Activated naive CD4-positive, alpha-beta T cell treated with anti-CD3 and anti-CD28 coated beads for 36 hours (primary cell): ENCODE measurements around the gene CYP46A1. TPM values are rescaled to one million over a fixed set of nuclear protein-coding genes. Genes with fewer than 3 reads are reported as not detected.

ENCODE experiments used
- CTCF ChIA-PET: fragments of 350-600 bp; sonication (Branson Sonifier 250); formaldehyde crosslinking; loops from one replicate; lab custom pipeline; 2021; ENCODE audit warnings: antibody characterized with exemption; lab: Charles Lee
- DNase-seq: peaks from one replicate; pipeline ENCODE4 v3.0.0-alpha.2; 2020
- H3K27ac Mint-ChIP-seq: one replicate; pipeline ENCODE4 v1.8.0; 2021; ENCODE audit warnings: mild to moderate bottlenecking, mixed read lengths
- H3K27me3 Mint-ChIP-seq: one replicate; pipeline ENCODE4 v1.8.0; 2021; ENCODE audit warnings: low read depth, mixed read lengths
- H3K36me3 Mint-ChIP-seq: one replicate; pipeline ENCODE4 v1.8.0; 2021; ENCODE audit warnings: low read depth, mixed read lengths
- H3K4me1 Mint-ChIP-seq: one replicate; pipeline ENCODE4 v1.8.0; 2021; ENCODE audit warnings: low read depth, mixed read lengths
- H3K4me3 Mint-ChIP-seq: one replicate; pipeline ENCODE4 v1.8.0; 2021; ENCODE audit warnings: mild to moderate bottlenecking, moderate library complexity, mixed read lengths
- H3K9me3 Mint-ChIP-seq: one replicate; pipeline ENCODE4 v1.8.0; 2021; ENCODE audit warnings: mixed read lengths
- intact Hi-C: fragments of 100-400 bp; cut with micrococcal nuclease; formaldehyde crosslinking; loops from one replicate; pipeline ENCODE4 v1.15.1; 2023
- total RNA-seq, 2 experiments: library from RNA; stranded (reverse); gene quantifications; one replicate each; pipeline ENCODE4 v1.2.3, GENCODE V29; 2021

CYP46A1 gene
- total RNA-seq, 2 experiments from 2014 or later: 0.10 to 0.12 TPM

DNA sequence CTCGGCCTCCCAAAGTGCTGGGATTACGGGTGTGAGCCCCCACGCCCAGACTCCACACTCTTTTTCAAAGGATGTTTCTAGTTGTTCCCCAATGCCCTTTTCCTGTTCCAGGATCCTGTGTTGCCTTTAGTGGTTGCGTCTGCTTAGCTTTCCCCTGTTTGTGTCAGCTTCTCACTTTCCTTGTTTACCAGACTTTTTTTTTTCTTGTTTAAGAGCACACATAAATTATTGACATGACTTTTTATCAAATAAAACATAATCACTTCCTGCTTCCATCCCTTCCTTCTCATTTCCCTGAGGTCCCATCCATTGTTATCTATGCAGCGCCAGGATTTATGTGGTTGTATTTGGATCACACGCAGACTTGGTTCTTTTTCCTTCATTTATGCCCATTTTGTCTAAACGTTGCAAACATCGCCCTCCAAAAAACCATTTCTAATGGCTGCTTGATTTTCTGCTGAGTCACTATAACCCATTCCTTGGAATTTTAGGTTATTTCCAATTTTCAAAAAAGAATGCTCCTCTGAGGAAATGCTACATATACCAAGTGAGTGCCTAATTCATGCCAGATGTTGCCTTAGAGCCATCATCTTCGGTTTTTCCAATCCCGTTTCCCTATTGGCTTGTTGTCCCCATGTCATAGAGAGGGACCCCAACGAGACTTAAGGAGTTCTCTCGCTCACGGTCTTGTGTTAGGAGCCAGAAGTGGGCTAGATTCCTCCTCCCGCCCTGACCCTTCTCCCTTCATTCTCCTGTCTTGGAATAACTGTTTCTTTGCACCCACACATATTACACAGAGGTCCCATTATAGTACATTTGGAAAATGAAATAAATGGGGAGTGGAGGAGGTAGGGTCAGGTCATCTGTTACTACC lies 13.5 kb upstream of the CYP46A1 start:
- intact Hi-C loops: no loop called here
- Mint-ChIP-seq H3K27me3 (peaks cover 12% of the 10 kb centered on the region), H3K9me3 (no peaks in the 10 kb centered on the region), H3K27ac (no peak overlapping the region), H3K4me1 (no peaks in the 10 kb centered on the region), H3K36me3 (no peaks in the 10 kb centered on the region), H3K4me3 (no peak overlapping the region)
- CTCF ChIA-PET: no interaction called here
- no peak for DNase-seq

- H3K4me3 Mint-ChIP-seq: no peak overlapping the region
- no peak overlapping the region for H3K27ac Mint-ChIP-seq
- no peaks in the 10 kb centered on the region for H3K9me3 Mint-ChIP-seq
- no peaks in the 10 kb centered on the region for H3K4me1 Mint-ChIP-seq
- peaks cover 12% of the 10 kb centered on the region for H3K27me3 Mint-ChIP-seq
- CTCF ChIA-PET: no interaction called here
- no peaks in the 10 kb centered on the region for H3K36me3 Mint-ChIP-seq
- intact Hi-C loops: no loop called here
- DNase-seq: no peak
Observed at GRCh38 chr14:99671235-99672224, 12.6 kb upstream of the CYP46A1 start.

DNA sequence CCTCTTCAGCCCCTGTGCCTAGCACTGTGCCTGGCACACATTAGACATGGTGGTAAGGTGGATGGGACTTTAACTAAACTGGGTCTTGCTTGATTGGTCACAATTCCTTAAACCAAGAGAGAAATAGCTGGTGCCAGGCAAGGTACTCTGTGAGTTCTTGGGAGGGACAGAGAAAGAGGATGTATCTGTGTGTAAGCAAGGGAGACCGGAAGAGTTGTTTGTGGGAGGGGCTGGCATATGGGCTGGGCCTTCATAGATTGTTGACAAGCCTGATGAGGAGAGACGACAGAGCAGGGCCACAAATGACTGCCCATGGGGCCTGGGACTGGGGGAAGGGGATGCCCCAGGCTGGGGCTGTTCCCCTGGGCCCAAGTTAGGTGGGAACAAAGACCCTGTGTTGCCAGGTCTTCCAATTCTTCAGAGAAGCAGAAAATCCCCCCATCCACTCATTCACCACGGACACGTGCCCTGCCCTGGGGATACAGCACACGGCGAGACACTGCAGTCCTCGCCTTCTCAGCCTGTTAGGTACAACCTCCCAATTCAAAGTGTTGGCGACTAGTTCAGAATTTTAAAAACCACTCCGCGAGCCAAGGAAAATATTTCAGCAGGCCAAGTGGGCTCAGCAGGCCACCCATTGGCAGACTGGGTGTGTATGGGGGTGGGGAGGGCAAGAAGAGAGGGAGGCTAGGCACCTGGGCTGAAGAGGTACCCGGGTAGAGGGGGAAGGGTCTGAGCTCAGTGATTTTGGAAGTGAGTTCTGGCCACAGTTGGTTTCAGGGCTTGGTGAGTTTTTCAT lies 11.4 kb upstream of the CYP46A1 start:
- Mint-ChIP-seq H3K27ac (no peak overlapping the region), H3K4me1 (no peaks in the 10 kb centered on the region), H3K27me3 (peaks cover 14% of the 10 kb centered on the region), H3K4me3 (no peak overlapping the region), H3K36me3 (peaks cover 1% of the 10 kb centered on the region), H3K9me3 (no peaks in the 10 kb centered on the region)
- CTCF ChIA-PET: interaction anchor here (0.6 to 0.9 kb wide), 2 partner anchors 205 to 1449 kb away, joined by 5 to 7 read pairs; no protein-coding TSS in a partner anchor
- no peak for DNase-seq
- intact Hi-C loops: no loop called here

GRCh38 chr14:99673305-99674063 lies 10.6 kb upstream of the CYP46A1 start:
- Mint-ChIP-seq H3K27me3 (peaks cover 14% of the 10 kb centered on the region), H3K27ac (no peak overlapping the region)
- CTCF ChIA-PET: interaction anchor here (0.6 to 0.9 kb wide), 2 partner anchors 206 to 1448 kb away, joined by 5 to 7 read pairs; no protein-coding TSS in a partner anchor

GRCh38 chr14:99674064-99674650 lies 9.9 kb upstream of the CYP46A1 start:
- intact Hi-C loops: no loop called here
- CTCF ChIA-PET: no interaction called here
- Mint-ChIP-seq H3K27ac (no peak overlapping the region), H3K9me3 (peaks cover 12% of the 10 kb centered on the region), H3K27me3 (peaks cover 14% of the 10 kb centered on the region), H3K36me3 (peaks cover 1% of the 10 kb centered on the region), H3K4me1 (no peaks in the 10 kb centered on the region), H3K4me3 (no peak overlapping the region)
- no peak for DNase-seq

More at GRCh38 chr14:99673305-99674063, 10.6 kb upstream of the CYP46A1 start:
- no peak for DNase-seq
- Mint-ChIP-seq H3K9me3 (peaks cover 7% of the 10 kb centered on the region), H3K36me3 (peaks cover 1% of the 10 kb centered on the region), H3K4me3 (no peak overlapping the region), H3K4me1 (no peaks in the 10 kb centered on the region)
- intact Hi-C loops: no loop called here

DNA sequence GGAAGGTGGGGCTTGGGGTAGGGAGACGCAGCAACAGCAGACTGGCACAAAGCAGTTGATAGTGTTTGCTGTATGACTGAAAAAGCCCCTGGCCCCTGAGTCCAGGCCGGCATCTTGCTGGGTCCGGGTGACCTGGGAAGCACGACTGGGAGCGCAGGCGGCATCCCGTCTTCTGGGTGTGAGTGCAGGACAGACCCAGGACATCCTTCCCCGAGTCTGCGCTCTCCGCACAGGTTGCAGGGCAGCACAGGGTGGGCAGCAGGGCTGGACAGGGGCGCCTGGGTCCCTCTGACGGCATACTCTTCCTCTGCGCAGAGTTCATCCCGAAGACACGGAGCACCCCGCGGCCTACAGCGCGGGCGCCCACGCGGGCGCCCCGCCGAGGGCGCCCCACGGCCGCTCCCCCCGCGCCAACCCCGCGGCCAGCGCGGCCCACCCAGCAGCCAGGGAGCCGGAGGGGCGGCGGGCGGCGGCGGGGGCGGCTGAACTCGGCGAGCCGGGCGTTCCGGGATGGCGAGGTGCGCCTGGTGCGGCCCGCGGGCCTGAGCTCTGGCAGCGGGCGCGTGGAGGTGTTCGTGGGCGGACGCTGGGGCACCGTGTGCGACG lies 9.2 kb upstream of the CYP46A1 start:
- Mint-ChIP-seq H3K36me3 (peaks cover 1% of the 10 kb centered on the region), H3K27ac (no peak overlapping the region), H3K9me3 (peaks cover 13% of the 10 kb centered on the region), H3K4me3 (no peak overlapping the region), H3K27me3 (peaks cover 14% of the 10 kb centered on the region), H3K4me1 (no peaks in the 10 kb centered on the region)
- intact Hi-C loops: no loop called here
- no peak for DNase-seq
- CTCF ChIA-PET: no interaction called here

- intact Hi-C loops: no loop called here
- Mint-ChIP-seq H3K27ac (no peak overlapping the region), H3K9me3 (peaks cover 13% of the 10 kb centered on the region), H3K4me3 (no peak overlapping the region), H3K27me3 (peaks cover 14% of the 10 kb centered on the region), H3K4me1 (no peaks in the 10 kb centered on the region), H3K36me3 (peaks cover 1% of the 10 kb centered on the region)
- DNase-seq: no peak
- CTCF ChIA-PET: no interaction called here
Observed at GRCh38 chr14:99675382-99675835, 8.7 kb upstream of the CYP46A1 start.

DNA sequence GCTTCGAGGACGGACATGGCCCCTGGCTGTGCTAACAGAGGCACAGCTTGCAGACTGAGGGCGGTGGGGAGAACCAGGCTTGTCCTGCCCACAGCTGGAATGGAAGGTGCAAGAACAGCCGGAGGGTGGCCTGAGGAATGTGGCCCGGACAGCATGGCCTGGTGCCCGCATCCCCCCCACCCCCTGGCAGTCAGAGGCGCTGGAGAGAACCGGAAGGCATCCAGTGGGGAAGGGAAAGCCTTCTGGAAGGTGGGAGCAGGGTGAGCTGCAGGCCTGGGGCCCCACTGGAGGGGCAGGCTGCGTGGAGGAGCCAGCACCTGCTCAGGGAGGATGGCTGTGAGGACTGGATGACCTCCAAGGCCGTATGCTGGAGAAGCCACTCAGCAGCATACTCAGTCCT lies 8.1 kb upstream of the CYP46A1 start:
- intact Hi-C loops: no loop called here
- Mint-ChIP-seq H3K27ac (no peak overlapping the region), H3K36me3 (peaks cover 1% of the 10 kb centered on the region), H3K27me3 (peaks cover 14% of the 10 kb centered on the region), H3K4me1 (no peaks in the 10 kb centered on the region), H3K9me3 (peaks cover 13% of the 10 kb centered on the region), H3K4me3 (no peak overlapping the region)
- CTCF ChIA-PET: no interaction called here
- no peak for DNase-seq

DNA sequence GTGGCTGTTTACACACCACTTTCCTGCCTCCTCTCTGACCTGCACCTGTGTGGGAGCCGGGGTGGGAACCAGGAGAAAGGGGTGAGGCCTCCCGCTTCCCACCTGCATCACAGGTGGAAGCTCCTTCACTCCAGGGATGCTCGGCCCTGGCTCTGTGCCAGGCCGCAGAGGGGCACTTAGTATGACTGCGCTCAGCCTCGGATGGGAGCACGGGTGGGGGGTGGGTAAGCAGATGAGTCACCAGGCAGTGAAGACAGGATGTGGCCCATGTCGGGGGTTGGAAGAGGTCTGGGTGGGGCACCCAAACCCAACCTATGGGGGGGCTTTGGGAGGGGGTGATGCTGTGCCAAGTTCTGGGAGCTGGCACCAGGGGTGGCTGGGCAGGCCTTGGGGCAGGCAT lies 7.4 kb upstream of the CYP46A1 start:
- Mint-ChIP-seq H3K27me3 (peaks cover 11% of the 10 kb centered on the region), H3K9me3 (peaks cover 13% of the 10 kb centered on the region), H3K4me3 (no peak overlapping the region), H3K27ac (no peak overlapping the region), H3K4me1 (no peaks in the 10 kb centered on the region), H3K36me3 (peaks cover 1% of the 10 kb centered on the region)
- intact Hi-C loops: no loop called here
- no peak for DNase-seq
- CTCF ChIA-PET: no interaction called here

DNA sequence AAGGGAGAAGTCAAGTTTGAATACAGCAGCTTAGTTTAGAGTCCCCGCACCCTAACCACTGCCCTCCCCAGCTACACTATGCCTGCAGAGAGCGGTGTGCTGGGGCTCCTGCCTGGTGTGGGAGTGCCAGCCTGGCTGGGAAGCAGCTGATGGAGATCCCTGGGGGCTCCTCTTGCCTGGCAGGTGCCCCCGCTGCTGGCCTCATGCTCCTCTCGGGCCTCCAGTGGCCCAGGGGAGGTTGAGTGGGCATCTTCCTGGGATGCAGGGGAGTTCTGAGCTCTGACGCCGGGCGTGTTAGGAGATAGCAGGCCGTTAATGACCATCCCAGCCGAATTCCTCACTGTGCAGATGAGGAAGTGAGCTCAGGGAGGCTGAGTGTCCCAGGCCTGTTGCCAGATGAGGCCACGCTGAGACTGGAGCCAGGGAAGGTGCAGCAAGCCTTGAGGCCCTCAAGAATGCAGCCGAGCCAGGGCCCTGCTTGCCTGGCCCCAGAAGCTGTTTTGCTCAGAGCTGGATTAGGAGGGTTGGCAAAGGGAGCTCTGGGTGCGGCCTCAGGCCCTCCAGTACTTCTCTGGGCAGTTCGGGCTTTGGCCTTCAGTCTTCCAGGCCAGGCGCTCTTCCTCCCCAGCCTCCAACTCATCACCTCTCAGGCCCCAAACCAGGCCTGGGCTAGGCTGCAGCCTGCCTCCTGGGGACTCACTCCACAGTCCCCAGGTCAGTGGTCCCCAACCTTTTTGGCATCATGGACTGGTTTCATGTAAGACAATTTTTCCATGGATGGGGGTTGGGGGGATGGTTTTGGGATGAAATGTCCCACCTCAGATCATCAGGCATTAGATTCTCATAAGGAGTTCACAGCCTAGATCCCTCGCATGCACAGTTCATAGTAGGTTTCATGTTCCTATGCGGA lies 6.6 kb upstream of the CYP46A1 start:
- intact Hi-C loops: no loop called here
- CTCF ChIA-PET: interaction anchor here (0.6 to 1.1 kb wide), 2 partner anchors 10 to 222 kb away, joined by 6 read pairs; no protein-coding TSS in a partner anchor
- Mint-ChIP-seq H3K27ac (no peak overlapping the region), H3K36me3 (peaks cover 1% of the 10 kb centered on the region), H3K4me1 (peaks cover under 1% of the 10 kb centered on the region), H3K4me3 (no peak overlapping the region), H3K9me3 (peaks cover 13% of the 10 kb centered on the region), H3K27me3 (peaks cover 8% of the 10 kb centered on the region)
- no peak for DNase-seq
